Heart left ventricle (tissue), 16 donors: ENCODE measurements around the gene TEK. TPM values are rescaled to one million over a fixed set of nuclear protein-coding genes. Genes with fewer than 3 reads are reported as not detected.

Experiments used
- ATAC-seq, 4 donors: fragments of 200-7000 bp; cut with Tn5 transposase; one replicate each; pipeline ENCODE4 v1.9.1; 2020 to 2022; ENCODE audit warnings: moderate library complexity in 4 of 4, mild to moderate bottlenecking in 3 of 4, moderate number of reproducible peaks in 1 of 4
- DNase-seq, 5 donors: peaks; one replicate each; pipeline ENCODE4 v3.0.0-alpha.2; 2020
- H3K27ac ChIP-seq, 12 donors: fragments of 200-600 bp; sonication (generic) in 4 of 12; one replicate each; pipeline versions ENCODE4 v1.5.0 to v1.8.0; 2016 to 2022; ENCODE audit warnings: mild to moderate bottlenecking in 2 of 12
- H3K27me3 ChIP-seq, 9 donors: fragments of 200-600 bp; sonication (generic) in 2 of 9; one replicate each; pipeline versions ENCODE4 v1.5.1 to v1.8.0; 2016 to 2022; ENCODE audit warnings: mild to moderate bottlenecking in 3 of 9
- H3K36me3 ChIP-seq, 9 donors: fragments of 200-600 bp; sonication (generic) in 2 of 9; one replicate each; pipeline versions ENCODE4 v1.5.0 to v1.8.0; 2018 to 2022; ENCODE audit warnings: mild to moderate bottlenecking in 2 of 9
- H3K4me1 ChIP-seq, 12 donors: fragments of 200-600 bp; sonication (generic) in 4 of 12; one replicate each; pipeline versions ENCODE4 v1.5.0 to v1.8.0; 2016 to 2022; ENCODE audit warnings: mild to moderate bottlenecking in 3 of 12
- H3K4me3 ChIP-seq, 12 donors: fragments of 200-600 bp; sonication (generic) in 4 of 12; one replicate each; pipeline versions ENCODE4 v1.5.0 to v1.8.0; 2017 to 2022; ENCODE audit warnings: mild to moderate bottlenecking in 9 of 12, moderate library complexity in 4 of 12
- H3K9me3 ChIP-seq, 12 donors: fragments of 200-600 bp; sonication (generic) in 4 of 12; one replicate each; pipeline versions ENCODE4 v1.5.0 to v1.8.0; 2016 to 2022; ENCODE audit warnings: mild to moderate bottlenecking in 1 of 12
- CTCF ChIP-seq, 12 donors: fragments of 200-600 bp; sonication (generic) in 4 of 12; IDR thresholded peaks; one replicate each; pipeline versions ENCODE4 v1.5.0 to v1.8.0; 2018 to 2022; ENCODE audit warnings: antibody characterized with exemption in 12 of 12, mild to moderate bottlenecking in 5 of 12
- POLR2A ChIP-seq, 2 donors: fragments of 450-650 bp; IDR thresholded peaks; one replicate each; pipeline ENCODE4 v1.6.1; 2017; ENCODE audit warnings: antibody characterized with exemption in 2 of 2, mild to moderate bottlenecking in 2 of 2, moderate library complexity in 2 of 2
- WGBS, 4 donors: extraction: QIAGEN DNeasy Blood & Tissue Kit in 2 of 4; methylation state at CpG; one replicate each; pipeline versions ENCODE4 v1.1.5 to v1.1.7; 2013 to 2018; 5-methylcytosine and 5-hydroxymethylcytosine counted together
- intact Hi-C, 10 donors: fragments of 100-400 bp; cut with DNase I; formaldehyde crosslinking; loops; one replicate each; pipeline versions ENCODE4 v1.11.1 to v1.14.2; 2022
- polyA plus RNA-seq, 2 donors: library from polyadenylated mRNA; stranded (reverse); fragments of 200-250 nt; gene quantifications; one replicate each; pipeline ENCODE4 v1.2.3, GENCODE V29; 2013
- total RNA-seq, 9 donors: library from RNA; depleted of rRNA in 2 of 9; stranded (reverse); fragments of >200 nt in 2 of 9; fragmentation: NEBNext Ultra II Directional in 3 of 9; extraction: Animal tissue kit (Norgen Biotek cat#: 25700) in 3 of 9; gene quantifications; one replicate each; pipeline versions ENCODE4 v1.1.0 to v1.2.4, GENCODE V29; 2016 to 2023
- donor health status: ischemic (EF 13 %, LVEDD 7.1; RV severe dilation, severe dysfunction).
- donor health status: healthy with polysubstance abuse.
- donor health status: DM: no; HTN: yes; CAD: no.
- donor health status: DM: no; HTN: no; CAD: no.
- donor health status: ischemic (EF 25% LVEDD 6.9; RV normal size, moderate dysfunction).
- donor health status: ischemic (EF 25% LVEDD 5.7; RV mildly dilated, moderate dysfunction).
- donor health status: healthy.
- donor health status: DM: yes; HTN: yes; CAD: no.
- donor health status: ischemic (EF 35%, LVEDD 5.7; RV mildly dilated, moderate dysfunction).
- donor health status: nonischemic (EF 11% LVEDD 7.7; RV severe dilation, severe dysfunction).
- donor health status: DM: yes; HTN: yes; CAD: no.
- donor health status: PGD.
- donor health status: ischemic (EF 29% LVEDD 5.4; RV normal size, mild dysfunction).
- donor health status: nonischemic (EF 23%, LVEDD 6.1; RV moderate dilation, normal function).

TEK gene
- total and polyA plus RNA-seq, 11 donors, result 6.4 to 36.5 (median 19.0) TPM

GRCh38 chr9:27194401-27195091 lies 85.5 kb downstream of the TEK start:
- Histone ChIP-seq H3K4me3 (no peak overlapping the region), H3K27me3 (no peaks in the 10 kb centered on the region), H3K27ac (peak overlapping the region in 1 of 12 donors; percentile 25), H3K36me3 (peaks cover 0 to 26% (median 0%) of the 10 kb centered on the region in 9 donors), H3K9me3 (no peaks in the 10 kb centered on the region), H3K4me1 (peaks cover 0 to 52% (median 5%) of the 10 kb centered on the region in 12 donors)
- TF ChIP-seq CTCF (IDR thresholded peaks at IDR 0.05), result no peak
- no peak for TF ChIP-seq POLR2A (IDR thresholded peaks at IDR 0.05)
- WGBS, 4 donors, result 71 to 77% (median 73%) methylated on average over 5 of the region's 5 CpGs
- intact Hi-C loops, result loop anchor here in 6 of 10 donors (2.0 to 10.0 kb wide), 6 partner anchors 26 to 160 kb away; no protein-coding TSS in a partner anchor
- ATAC-seq (peak in 1 of 4 donors; percentile 27), DNase-seq (no peak)

GRCh38 chr9:27195191-27195590 lies 86.2 kb downstream of the TEK start:
- H3K27ac ChIP-seq, result peak overlapping the region in 2 of 12 donors; percentile 10 to 25
- no peak for DNase-seq
- H3K27me3 ChIP-seq, result no peaks in the 10 kb centered on the region
- peaks cover 0 to 52% (median 5%) of the 10 kb centered on the region in 12 donors for H3K4me1 ChIP-seq
- no peaks in the 10 kb centered on the region for H3K9me3 ChIP-seq
- no peak for ATAC-seq
- 76 to 87% (median 80%) methylated on average over 3 of the region's 3 CpGs for WGBS, 4 donors
- intact Hi-C loops, result loop anchor here in 5 of 10 donors (2.0 to 10.0 kb wide), 4 partner anchors 26 to 160 kb away; no protein-coding TSS in a partner anchor
- peaks cover 0 to 26% (median 0%) of the 10 kb centered on the region in 9 donors for H3K36me3 ChIP-seq
- TF ChIP-seq POLR2A (IDR thresholded peaks at IDR 0.05) (no peak), CTCF (IDR thresholded peaks at IDR 0.05) (no peak)
- no peak overlapping the region for H3K4me3 ChIP-seq

- Histone ChIP-seq H3K27me3 (no peaks in the 10 kb centered on the region), H3K9me3 (no peaks in the 10 kb centered on the region), H3K4me3 (no peak overlapping the region), H3K4me1 (peaks cover 0 to 48% (median 5%) of the 10 kb centered on the region in 12 donors), H3K27ac (peak overlapping the region in 1 of 12 donors; percentile 10), H3K36me3 (peaks cover 0 to 30% (median 0%) of the 10 kb centered on the region in 9 donors)
- 86 to 98% (median 91%) methylated on average over 3 of the region's 3 CpGs for WGBS, 4 donors
- TF ChIP-seq CTCF (IDR thresholded peaks at IDR 0.05), result no peak
- no peak for TF ChIP-seq POLR2A (IDR thresholded peaks at IDR 0.05)
- ATAC-seq (no peak), DNase-seq (no peak)
- intact Hi-C loops, result loop anchor here in 4 of 10 donors (5.0 to 10.0 kb wide), 3 partner anchors 79 to 162 kb away; no protein-coding TSS in a partner anchor
Observed at GRCh38 chr9:27196383-27196782, 87.4 kb downstream of the TEK start.

- Histone ChIP-seq H3K27me3 (no peaks in the 10 kb centered on the region), H3K9me3 (no peaks in the 10 kb centered on the region), H3K27ac (no peak overlapping the region), H3K4me1 (peaks cover 0 to 32% (median under 1%) of the 10 kb centered on the region in 12 donors), H3K36me3 (peaks cover 0 to 44% (median 4%) of the 10 kb centered on the region in 9 donors), H3K4me3 (no peak overlapping the region)
- DNase-seq (no peak), ATAC-seq (peak in 1 of 4 donors; percentile 42)
- no peak for TF ChIP-seq POLR2A (IDR thresholded peaks at IDR 0.05)
- peak in 4 of 12 donors; percentile 13 to 22 (median 17) for TF ChIP-seq CTCF (IDR thresholded peaks at IDR 0.05)
- intact Hi-C loops, result loop anchor here in 4 of 10 donors (5.0 to 10.0 kb wide), 3 partner anchors 81 to 163 kb away; no protein-coding TSS in a partner anchor
Observed at GRCh38 chr9:27198190-27198589, 89.2 kb downstream of the TEK start.
